RWPE1 (cell line): Measurements from ENCODE around the gene PPM1N.
A peak's percentile ranks its signal among the peaks of the same experiment; 100 is the strongest.

ENCODE experiments used
- CTCF ChIA-PET: fragments of 350-600 bp; sonication (Branson Sonifier 250); formaldehyde crosslinking; extraction: SDS; loops from one replicate; lab custom pipeline; 2021; lab: Yijun Ruan, JAX
- POLR2A ChIA-PET: fragments of 400-600 bp; formaldehyde crosslinking; extraction: SDS; loops from one replicate; lab custom pipeline; 2020; ENCODE audit warnings: antibody characterized with exemption; ENCODE audit not compliant: low non-redundant PET; lab: Yijun Ruan, JAX
- DNase-seq: peaks from one replicate; pipeline ENCODE4 v3.0.0; 2012; ENCODE audit warnings: low spot score
- H3K27ac ChIP-seq: fragments of 450-650 bp; 2 replicates; pipeline ENCODE4 v1.5.1; 2017
- TF ChIP-seq, protein P1 (sequence below): fragments of 450-650 bp; conservative IDR thresholded peaks from 2 replicates; pipeline ENCODE4 v1.5.1; 2017; ENCODE audit warnings: low read depth, mild to moderate bottlenecking

PPM1N gene, protein sequence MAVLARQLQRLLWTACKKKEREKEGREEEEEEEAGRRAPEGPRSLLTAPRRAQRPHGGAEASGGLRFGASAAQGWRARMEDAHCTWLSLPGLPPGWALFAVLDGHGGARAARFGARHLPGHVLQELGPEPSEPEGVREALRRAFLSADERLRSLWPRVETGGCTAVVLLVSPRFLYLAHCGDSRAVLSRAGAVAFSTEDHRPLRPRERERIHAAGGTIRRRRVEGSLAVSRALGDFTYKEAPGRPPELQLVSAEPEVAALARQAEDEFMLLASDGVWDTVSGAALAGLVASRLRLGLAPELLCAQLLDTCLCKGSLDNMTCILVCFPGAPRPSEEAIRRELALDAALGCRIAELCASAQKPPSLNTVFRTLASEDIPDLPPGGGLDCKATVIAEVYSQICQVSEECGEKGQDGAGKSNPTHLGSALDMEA

DNA sequence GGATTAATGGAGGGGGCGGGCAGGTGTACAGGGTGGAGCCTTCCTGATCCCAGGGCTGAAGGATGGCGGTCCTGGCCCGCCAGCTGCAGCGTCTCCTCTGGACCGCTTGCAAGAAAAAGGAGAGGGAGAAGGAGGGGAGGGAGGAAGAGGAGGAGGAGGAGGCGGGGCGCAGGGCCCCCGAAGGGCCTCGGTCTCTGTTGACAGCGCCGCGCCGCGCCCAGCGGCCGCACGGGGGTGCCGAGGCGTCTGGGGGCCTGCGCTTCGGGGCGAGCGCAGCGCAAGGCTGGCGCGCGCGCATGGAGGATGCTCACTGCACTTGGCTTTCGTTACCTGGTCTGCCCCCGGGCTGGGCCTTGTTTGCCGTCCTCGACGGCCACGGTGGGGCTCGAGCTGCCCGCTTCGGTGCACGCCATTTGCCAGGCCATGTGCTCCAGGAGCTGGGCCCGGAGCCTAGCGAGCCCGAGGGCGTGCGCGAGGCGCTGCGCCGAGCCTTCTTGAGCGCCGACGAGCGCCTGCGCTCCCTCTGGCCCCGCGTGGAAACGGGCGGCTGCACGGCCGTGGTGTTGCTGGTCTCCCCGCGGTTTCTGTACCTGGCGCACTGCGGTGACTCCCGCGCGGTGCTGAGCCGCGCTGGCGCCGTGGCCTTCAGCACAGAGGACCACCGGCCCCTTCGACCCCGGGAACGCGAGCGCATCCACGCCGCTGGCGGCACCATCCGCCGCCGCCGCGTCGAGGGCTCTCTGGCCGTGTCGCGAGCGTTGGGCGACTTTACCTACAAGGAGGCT, at the start of gene PPM1N:
Gene PPM1N (plus strand): TSS at position 33 of the 785 bp plus-strand sequence. CDS start 30 bp downstream, at position 63.
- TF ChIP-seq, protein P1, sequence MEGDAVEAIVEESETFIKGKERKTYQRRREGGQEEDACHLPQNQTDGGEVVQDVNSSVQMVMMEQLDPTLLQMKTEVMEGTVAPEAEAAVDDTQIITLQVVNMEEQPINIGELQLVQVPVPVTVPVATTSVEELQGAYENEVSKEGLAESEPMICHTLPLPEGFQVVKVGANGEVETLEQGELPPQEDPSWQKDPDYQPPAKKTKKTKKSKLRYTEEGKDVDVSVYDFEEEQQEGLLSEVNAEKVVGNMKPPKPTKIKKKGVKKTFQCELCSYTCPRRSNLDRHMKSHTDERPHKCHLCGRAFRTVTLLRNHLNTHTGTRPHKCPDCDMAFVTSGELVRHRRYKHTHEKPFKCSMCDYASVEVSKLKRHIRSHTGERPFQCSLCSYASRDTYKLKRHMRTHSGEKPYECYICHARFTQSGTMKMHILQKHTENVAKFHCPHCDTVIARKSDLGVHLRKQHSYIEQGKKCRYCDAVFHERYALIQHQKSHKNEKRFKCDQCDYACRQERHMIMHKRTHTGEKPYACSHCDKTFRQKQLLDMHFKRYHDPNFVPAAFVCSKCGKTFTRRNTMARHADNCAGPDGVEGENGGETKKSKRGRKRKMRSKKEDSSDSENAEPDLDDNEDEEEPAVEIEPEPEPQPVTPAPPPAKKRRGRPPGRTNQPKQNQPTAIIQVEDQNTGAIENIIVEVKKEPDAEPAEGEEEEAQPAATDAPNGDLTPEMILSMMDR: peak; percentile 19; the same call in 1 of the 2 replicates
- POLR2A ChIA-PET: interaction anchor here (0.6 kb wide), 1 partner anchor 51 kb away, joined by 3 read pairs; no protein-coding TSS in a partner anchor
- peak within 1 kb of the TSS; percentile 64 for H3K27ac ChIP-seq
- DNase-seq: no peak
- CTCF ChIA-PET: interaction anchor here (0.7 to 1.8 kb wide), 3 partner anchors 20 to 354 kb away, joined by 3 to 5 read pairs (median 5); no protein-coding TSS in a partner anchor

DNA sequence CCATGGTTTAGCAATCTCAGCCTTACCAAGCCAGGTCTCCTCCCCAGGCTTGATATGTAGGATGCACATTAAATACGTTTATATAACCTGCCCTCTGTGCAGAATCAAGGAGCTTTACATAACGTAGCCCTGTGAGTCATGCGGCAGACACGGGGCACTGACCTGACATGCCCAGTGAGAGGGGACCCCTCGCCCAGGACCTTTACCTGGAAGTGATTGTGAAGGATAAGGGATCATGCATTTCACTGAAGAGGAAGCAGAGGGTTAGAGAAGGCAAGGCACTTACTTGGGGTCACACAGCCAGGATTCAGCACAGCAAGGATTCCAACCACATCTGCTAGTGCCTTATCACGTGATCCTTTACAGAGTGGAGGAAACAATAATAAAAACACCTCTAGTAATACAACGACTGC, 49.4 kb upstream of the PPM1N start:
- POLR2A ChIA-PET: interaction anchor here (0.9 to 1.7 kb wide), 3 partner anchors 21 to 1339 kb away, joined by 3 to 5 read pairs (median 4); partner anchors contain the start of gene SLC1A5
- H3K27ac ChIP-seq: peak overlapping the region; percentile 100
- TF ChIP-seq, protein P1: no peak
- CTCF ChIA-PET: interaction anchor here (0.7 to 2.2 kb wide), 3 partner anchors 9 to 288 kb away, joined by 3 to 8 read pairs (median 8); partner anchors contain the start of gene NKPD1
- peak; percentile 78 for DNase-seq

DNA sequence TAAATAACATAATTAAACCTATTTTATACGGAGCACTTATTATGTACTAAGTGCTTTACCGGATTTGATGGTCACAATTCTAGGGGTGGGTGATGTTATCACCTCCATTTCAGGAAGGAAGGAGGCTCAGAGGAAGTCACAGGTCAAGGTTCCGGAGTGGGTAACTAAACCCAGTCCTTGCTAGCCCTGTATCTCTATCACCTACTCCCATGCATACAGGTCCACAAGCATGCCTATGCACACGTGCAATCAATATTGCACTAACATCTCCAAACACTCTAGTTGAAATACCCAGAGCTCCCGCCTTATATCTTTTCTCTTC, 48.3 kb upstream of the PPM1N start:
- CTCF ChIA-PET: interaction anchor here (0.6 to 2.2 kb wide), 3 partner anchors 10 to 33 kb away, joined by 4 to 8 read pairs (median 8); no protein-coding TSS in a partner anchor
- peak overlapping the region; percentile 100 for H3K27ac ChIP-seq
- POLR2A ChIA-PET: interaction anchor here (1.4 to 1.7 kb wide), 2 partner anchors 20 to 26 kb away, joined by 4 to 5 read pairs; no protein-coding TSS in a partner anchor
- DNase-seq: no peak
- TF ChIP-seq, protein P1: no peak

DNA sequence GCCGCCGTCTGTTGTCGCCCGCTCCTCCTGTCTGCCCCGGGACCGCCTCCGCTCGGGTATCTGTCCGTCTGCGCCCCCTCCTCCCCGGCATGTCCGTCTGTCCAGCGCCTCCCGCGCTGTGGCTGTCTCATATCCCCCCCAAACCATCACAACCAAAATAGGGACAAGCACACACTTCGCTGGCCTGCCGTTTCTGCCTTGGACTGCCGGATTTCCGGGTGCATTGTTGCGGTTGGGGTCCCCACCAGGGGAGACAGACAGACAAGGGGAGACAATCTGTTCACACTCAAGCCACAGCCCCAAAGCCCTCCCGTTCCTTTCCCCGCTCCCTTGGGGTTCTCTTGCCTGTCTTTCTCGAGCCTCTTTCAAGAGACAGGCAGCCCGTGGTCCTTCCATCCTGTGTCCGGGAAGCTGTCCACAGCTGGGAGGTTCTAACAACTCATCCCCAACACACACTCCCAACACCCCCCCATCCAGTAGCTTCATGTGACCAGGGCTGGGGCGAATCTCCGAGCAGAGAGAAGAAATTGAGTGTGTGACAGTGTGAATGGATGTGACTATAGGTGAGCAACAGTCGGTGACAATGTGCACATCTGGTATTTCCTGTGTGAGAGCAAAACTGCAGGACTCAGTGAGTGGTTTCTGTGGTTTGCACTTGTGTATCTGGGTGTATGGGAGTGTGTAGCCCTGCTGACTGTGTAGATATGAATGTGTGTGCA, 47.0 kb upstream of the PPM1N start:
- TF ChIP-seq, protein P1: no peak
- DNase-seq: no peak
- H3K27ac ChIP-seq: peak overlapping the region; percentile 100
- POLR2A ChIA-PET: no interaction called here
- CTCF ChIA-PET: interaction anchor here (0.6 kb wide), 1 partner anchor 11 kb away, joined by 3 read pairs; no protein-coding TSS in a partner anchor

DNA sequence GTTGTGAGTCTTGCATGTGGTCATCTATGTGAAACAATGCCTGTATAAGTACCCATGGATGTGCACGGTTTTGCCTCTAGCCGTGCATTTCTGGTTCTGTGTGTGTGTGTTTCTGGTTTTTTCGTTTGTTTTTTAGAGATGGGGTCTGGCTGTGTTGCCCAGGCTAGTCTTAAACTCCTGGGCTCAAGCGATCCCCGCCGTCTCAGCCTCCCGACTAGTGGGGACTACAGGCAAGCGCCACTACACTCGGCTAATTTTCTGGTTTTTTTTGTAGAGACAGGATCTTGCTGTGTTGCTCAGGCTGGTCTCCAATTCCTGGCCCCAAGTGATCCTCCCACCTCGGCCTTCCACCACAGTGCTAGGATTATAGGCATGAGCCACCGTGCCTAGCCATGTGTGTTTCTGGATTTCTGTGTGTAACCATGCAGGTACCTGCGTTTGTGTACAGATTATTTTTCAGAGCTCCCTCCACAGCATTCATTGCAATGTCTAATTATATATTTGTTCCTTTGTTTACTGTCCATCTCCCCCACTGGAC, 46.3 kb upstream of the PPM1N start:
- no peak for DNase-seq
- TF ChIP-seq, protein P1: no peak
- ChIA-PET CTCF (interaction anchor here (0.6 kb wide), 1 partner anchor 12 kb away, joined by 3 read pairs; no protein-coding TSS in a partner anchor), POLR2A (no interaction called here)
- peak overlapping the region; percentile 100 for H3K27ac ChIP-seq
